ENCODE measurements around the gene ATP9A.

DNA sequence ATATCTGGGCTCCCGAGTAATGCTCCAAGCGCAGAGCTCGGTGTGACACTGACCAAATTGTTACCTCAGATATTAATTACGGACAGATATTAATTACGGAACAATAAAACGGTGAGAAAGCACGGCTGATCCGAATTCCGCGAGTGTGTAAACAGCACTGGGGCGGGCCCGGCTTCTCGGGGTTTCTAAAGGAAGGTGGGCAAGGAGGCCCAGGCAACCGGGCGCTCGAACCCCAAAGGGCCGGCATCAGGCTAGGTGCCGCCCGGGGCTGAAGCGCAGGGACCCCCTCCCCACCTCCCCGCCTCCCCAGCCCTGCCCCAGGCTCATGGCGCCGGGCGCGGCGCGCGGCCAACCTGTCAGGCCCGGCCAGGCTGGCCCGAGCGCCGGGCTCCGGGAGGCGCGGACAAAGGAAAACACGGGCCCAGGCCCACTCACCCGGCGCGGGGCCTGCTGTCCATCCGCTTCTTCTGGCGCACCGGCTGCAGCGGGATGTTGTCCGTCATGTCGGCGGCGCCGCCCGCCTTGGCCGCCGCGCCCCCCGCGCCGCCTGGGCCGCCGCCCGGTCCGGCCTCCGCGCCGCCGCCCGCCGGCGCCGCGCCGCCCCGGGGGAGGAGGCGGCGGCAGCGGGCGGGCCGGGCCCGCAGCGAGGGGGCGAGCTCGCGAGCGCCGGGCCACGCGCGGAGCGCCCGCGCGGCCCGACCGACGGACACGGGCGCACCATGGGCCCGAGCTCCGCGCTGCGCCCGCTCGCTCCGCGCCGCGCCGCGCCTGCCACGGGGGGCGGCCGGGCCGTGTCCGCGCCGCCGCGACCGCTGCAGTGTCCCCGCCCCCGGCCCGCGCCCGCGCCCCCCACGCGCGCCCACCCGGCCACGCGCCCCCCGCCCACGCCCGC is at the start of gene ATP9A:
- TF ChIP-seq, protein P1, sequence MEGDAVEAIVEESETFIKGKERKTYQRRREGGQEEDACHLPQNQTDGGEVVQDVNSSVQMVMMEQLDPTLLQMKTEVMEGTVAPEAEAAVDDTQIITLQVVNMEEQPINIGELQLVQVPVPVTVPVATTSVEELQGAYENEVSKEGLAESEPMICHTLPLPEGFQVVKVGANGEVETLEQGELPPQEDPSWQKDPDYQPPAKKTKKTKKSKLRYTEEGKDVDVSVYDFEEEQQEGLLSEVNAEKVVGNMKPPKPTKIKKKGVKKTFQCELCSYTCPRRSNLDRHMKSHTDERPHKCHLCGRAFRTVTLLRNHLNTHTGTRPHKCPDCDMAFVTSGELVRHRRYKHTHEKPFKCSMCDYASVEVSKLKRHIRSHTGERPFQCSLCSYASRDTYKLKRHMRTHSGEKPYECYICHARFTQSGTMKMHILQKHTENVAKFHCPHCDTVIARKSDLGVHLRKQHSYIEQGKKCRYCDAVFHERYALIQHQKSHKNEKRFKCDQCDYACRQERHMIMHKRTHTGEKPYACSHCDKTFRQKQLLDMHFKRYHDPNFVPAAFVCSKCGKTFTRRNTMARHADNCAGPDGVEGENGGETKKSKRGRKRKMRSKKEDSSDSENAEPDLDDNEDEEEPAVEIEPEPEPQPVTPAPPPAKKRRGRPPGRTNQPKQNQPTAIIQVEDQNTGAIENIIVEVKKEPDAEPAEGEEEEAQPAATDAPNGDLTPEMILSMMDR (conservative IDR thresholded peaks at IDR 0.05; ENCODE audit: low read depth, low read length) = no peak
- TF ChIP-seq SMC3 (IDR thresholded peaks at IDR 0.05; ENCODE audit: low read depth, low read length) (no peak), POLR2A (IDR thresholded peaks at IDR 0.05; ENCODE audit: low read depth, low read length) (0 out of 2 replicates have a peak, but pooled peaks have one; percentile 37)
